GM23338 (cell line): ENCODE results near the gene DNASE1L2. TPM values are rescaled to one million over a fixed set of nuclear protein-coding genes. Genes with fewer than 3 reads are reported as not detected.

Experiments used
- ATAC-seq: fragments of 200-7000 bp; cut with Tn5 transposase; 3 replicates; pipeline ENCODE4 v1.9.1; 2020
- DNase-seq: peaks from one replicate; pipeline ENCODE4 v3.0.0-alpha.2; 2015; ENCODE audit warnings: low spot score
- H2AFZ ChIP-seq: fragments of 200-600 bp; sonication (generic); 2 replicates; pipeline ENCODE4 v1.8.0; 2016; ENCODE audit warnings: antibody characterized with exemption, mild to moderate bottlenecking, moderate library complexity
- H3F3A ChIP-seq: fragments of 200-600 bp; sonication (generic); replicated peaks from 2 replicates; pipeline ENCODE4 v1.8.0; 2017; ENCODE audit warnings: antibody characterized with exemption, mixed run types, low read depth
- H3K27ac ChIP-seq: fragments of 200-600 bp; sonication (generic); 2 replicates; pipeline ENCODE4 v1.6.1; 2016; ENCODE audit warnings: low read depth
- H3K27me3 ChIP-seq: fragments of 200-600 bp; sonication (generic); 2 replicates; pipeline ENCODE4 v1.8.0; 2016; ENCODE audit warnings: mild to moderate bottlenecking, mixed run types, moderate library complexity; ENCODE audit not compliant: insufficient read depth
- H3K36me3 ChIP-seq: fragments of 200-600 bp; sonication (generic); 2 replicates; pipeline ENCODE4 v1.8.0; 2016; ENCODE audit warnings: mild to moderate bottlenecking; ENCODE audit not compliant: insufficient read depth
- H3K4me1 ChIP-seq: fragments of 200-600 bp; sonication (generic); 2 replicates; pipeline ENCODE4 v1.8.0; 2016; ENCODE audit warnings: mild to moderate bottlenecking, moderate library complexity; ENCODE audit not compliant: insufficient read depth
- H3K4me2 ChIP-seq: fragments of 200-600 bp; sonication (generic); 2 replicates; pipeline ENCODE4 v1.7.1; 2017; ENCODE audit warnings: mixed run types
- H3K4me3 ChIP-seq: fragments of 200-600 bp; sonication (generic); 2 replicates; pipeline ENCODE4 v1.6.1; 2016; ENCODE audit warnings: mixed run types
- H3K79me2 ChIP-seq: fragments of 200-600 bp; sonication (generic); replicated peaks from 2 replicates; pipeline ENCODE4 v1.8.0; 2017; ENCODE audit warnings: mild to moderate bottlenecking; ENCODE audit not compliant: insufficient read depth
- H3K9me2 ChIP-seq: fragments of 200-600 bp; sonication (generic); 2 replicates; pipeline ENCODE4 v1.8.0; 2017; ENCODE audit not compliant: insufficient read depth
- H4K20me1 ChIP-seq: fragments of 200-600 bp; sonication (generic); replicated peaks from 2 replicates; pipeline ENCODE4 v1.8.0; 2017; ENCODE audit warnings: mild to moderate bottlenecking; ENCODE audit not compliant: insufficient read depth
- H3K27ac Mint-ChIP-seq: 2 replicates; pipeline ENCODE4 v1.8.0; 2020; ENCODE audit warnings: inconsistent platforms, mild to moderate bottlenecking, moderate library complexity, mixed read lengths
- H3K27me3 Mint-ChIP-seq: 3 replicates; pipeline ENCODE4 v1.8.0; 2022; ENCODE audit warnings: low read depth, mild to moderate bottlenecking, moderate library complexity, mixed read lengths, inconsistent platforms; ENCODE audit not compliant: insufficient read depth, poor library complexity
- H3K36me3 Mint-ChIP-seq: 3 replicates; pipeline ENCODE4 v1.8.0; 2021; ENCODE audit warnings: low read depth, mild to moderate bottlenecking, inconsistent platforms, moderate library complexity, mixed read lengths
- H3K4me1 Mint-ChIP-seq: 3 replicates; pipeline ENCODE4 v1.8.0; 2020; ENCODE audit warnings: mild to moderate bottlenecking, inconsistent platforms, mixed read lengths
- H3K4me3 Mint-ChIP-seq: 3 replicates; pipeline ENCODE4 v1.8.0; 2021; ENCODE audit warnings: moderate library complexity, mild to moderate bottlenecking, inconsistent platforms, mixed read lengths
- H3K9me3 Mint-ChIP-seq: 3 replicates; pipeline ENCODE4 v1.8.0; 2020; ENCODE audit warnings: moderate library complexity, mild to moderate bottlenecking, inconsistent platforms, mixed read lengths
- CREB1 ChIP-seq: fragments of 250-450 bp; sonication (Bioruptor Pico); IDR thresholded peaks from 2 replicates; pipeline ENCODE4 v1.5.0; 2020; ENCODE audit warnings: low read depth, mild to moderate bottlenecking, moderate library complexity
- CTCF ChIP-seq, 2 experiments: fragments of 200-600 bp in 1 of 2; sonication (generic) in 1 of 2; conservative IDR thresholded peaks; 2 replicates each; pipeline versions ENCODE4 v1.5.1 to v1.6.1; 2016 to 2017; ENCODE audit warnings: antibody characterized with exemption in 2 of 2, low read depth in 2 of 2, mild to moderate bottlenecking in 2 of 2, moderate library complexity in 1 of 2
- EZH2 ChIP-seq: fragments of 200-600 bp; sonication (generic); IDR thresholded peaks from one replicate; pipeline ENCODE4 v1.8.0; 2017; ENCODE audit warnings: antibody characterized with exemption, mild to moderate bottlenecking, low read depth; ENCODE audit not compliant: unreplicated experiment
- EZH2phosphoT487 ChIP-seq: fragments of 200-600 bp; sonication (generic); IDR thresholded peaks from one replicate; pipeline ENCODE4 v1.8.1; 2018; ENCODE audit warnings: antibody characterized with exemption; ENCODE audit not compliant: unreplicated experiment
- JUNB ChIP-seq: IDR thresholded peaks from one replicate; pipeline ENCODE4 v1.6.1; 2016; ENCODE audit warnings: antibody characterized with exemption; ENCODE audit not compliant: unreplicated experiment
- NANOG ChIP-seq: IDR thresholded peaks from 2 replicates; pipeline ENCODE4 v1.6.1; 2016; ENCODE audit warnings: antibody characterized with exemption, borderline replicate concordance
- POLR2AphosphoS5 ChIP-seq: IDR thresholded peaks from 2 replicates; pipeline ENCODE4 v1.6.1; 2016; ENCODE audit warnings: antibody characterized with exemption, low read depth
- ZNF331 ChIP-seq: fragments of 250-450 bp; sonication (Bioruptor Pico); IDR thresholded peaks from 2 replicates; pipeline ENCODE4 v1.5.0; 2020; ENCODE audit warnings: low read depth, mild to moderate bottlenecking, moderate library complexity
- ZNF462 ChIP-seq: fragments of 250-450 bp; sonication (Bioruptor Pico); IDR thresholded peaks from 2 replicates; pipeline ENCODE4 v1.5.0; 2020; ENCODE audit warnings: mild to moderate bottlenecking, moderate library complexity
- polyA plus RNA-seq: library from polyadenylated mRNA; unstranded; fragments of >200 nt; fragmentation: Nextera tagmentation; extraction: Ambion mirVana; gene quantifications from 2 replicates; pipeline ENCODE4 v1.2.1, GENCODE V29; 2016
- total RNA-seq: library from RNA; depleted of rRNA; stranded (reverse); fragments of >200 nt; shearing (Covaris generic); gene quantifications from 2 replicates; pipeline ENCODE4 v1.2.3, GENCODE V29; 2014

Gene DNASE1L2
- total and polyA plus RNA-seq, 2 experiments from 2014 or later, result 0.23 TPM; not detected in 1

- H3K27ac Mint-ChIP-seq, result no peak overlapping the region
- Histone ChIP-seq H2AFZ (no peak overlapping the region), H4K20me1 (no peaks in the 10 kb centered on the region), H3K9me2 (no peaks in the 10 kb centered on the region), H3K27ac (no peak overlapping the region), H3K36me3 (no peaks in the 10 kb centered on the region), H3F3A (no peaks in the 10 kb centered on the region), H3K79me2 (no peaks in the 10 kb centered on the region), H3K27me3 (no peaks in the 10 kb centered on the region), H3K4me2 (no peak overlapping the region), H3K4me3 (no peak overlapping the region), H3K4me1 (no peaks in the 10 kb centered on the region)
- TF ChIP-seq EZH2phosphoT487 (no peak), POLR2AphosphoS5 (no peak), JUNB (no peak), CREB1 (CRISPR knock-in tag) (no peak), ZNF331 (CRISPR knock-in tag) (no peak), CTCF (conservative IDR thresholded peaks at IDR 0.05; ENCODE audit: low read depth in 2 of 2) (no peak), NANOG (no peak), EZH2 (no peak), ZNF462 (CRISPR knock-in tag) (no peak)
- DNase-seq (no peak), ATAC-seq (no peak)
- no peaks in the 10 kb centered on the region for H3K9me3 Mint-ChIP-seq
- H3K4me1 Mint-ChIP-seq, result peaks cover 8% of the 10 kb centered on the region; the same call in 2 of the 3 replicates
- no peaks in the 10 kb centered on the region; the same call in 2 of the 3 replicates for H3K36me3 Mint-ChIP-seq
- no peak overlapping the region; the same call in 2 of the 3 replicates for H3K4me3 Mint-ChIP-seq
- peaks cover 7% of the 10 kb centered on the region for H3K27me3 Mint-ChIP-seq
These were observed 39.5 kb downstream of the DNASE1L2 start for GRCh38 chr16:2275476-2276367.
